ENCODE measurements around the gene ALDH18A1.

Gene ALDH18A1

GRCh38 chr10:95571390-95571789, 85.1 kb downstream of the ALDH18A1 start:
- TF ChIP-seq POLR2AphosphoS5 (IDR thresholded peaks at IDR 0.05; ENCODE audit: borderline replicate concordance, low read depth, low read length): no peak
- H3K27ac ChIP-seq: no peak overlapping the region

GRCh38 chr10:95569368-95569767, 87.1 kb downstream of the ALDH18A1 start:
- no peaks in the 10 kb centered on the region for H3K36me3 ChIP-seq (ENCODE audit: insufficient read depth, low read length)
- no peak overlapping the region for H3K9ac ChIP-seq (ENCODE audit: insufficient read length)
- no peak for DNase-seq (ENCODE audit: low read depth, low spot score)
- H3K27ac ChIP-seq: no peak overlapping the region
- no peak for TF ChIP-seq POLR2AphosphoS5 (IDR thresholded peaks at IDR 0.05; ENCODE audit: borderline replicate concordance, low read depth, low read length)
- no peaks in the 10 kb centered on the region for H3K9me3 ChIP-seq (ENCODE audit: low read depth, low read length)
- no peak overlapping the region for H3K4me3 ChIP-seq

More at GRCh38 chr10:95571390-95571789, 85.1 kb downstream of the ALDH18A1 start:
- Histone ChIP-seq H3K4me3 (no peak overlapping the region), H3K9me3 (ENCODE audit: low read depth, low read length) (no peaks in the 10 kb centered on the region), H3K9ac (ENCODE audit: insufficient read length) (no peak overlapping the region), H3K36me3 (ENCODE audit: insufficient read depth, low read length) (no peaks in the 10 kb centered on the region)
- no peak for DNase-seq (ENCODE audit: low read depth, low spot score)

GRCh38 chr10:95567903-95568630, 88.4 kb downstream of the ALDH18A1 start:
- H3K9me3 ChIP-seq (ENCODE audit: low read depth, low read length): no peaks in the 10 kb centered on the region
- DNase-seq (ENCODE audit: low read depth, low spot score): no peak
- H3K27ac ChIP-seq: no peak overlapping the region
- H3K9ac ChIP-seq (ENCODE audit: insufficient read length): no peak overlapping the region
- TF ChIP-seq FOXP2 (optimal IDR thresholded peaks at IDR 0.05; ENCODE audit: control extremely low read depth, extremely low read length, insufficient read depth) (no peak), EZH2 (IDR thresholded peaks at IDR 0.05) (no peak), POLR2AphosphoS5 (IDR thresholded peaks at IDR 0.05; ENCODE audit: borderline replicate concordance, low read depth, low read length) (no peak)
- H3K4me3 ChIP-seq: no peak overlapping the region
- H3K36me3 ChIP-seq (ENCODE audit: insufficient read depth, low read length): no peaks in the 10 kb centered on the region

- Histone ChIP-seq H3K4me3 (no peak overlapping the region), H3K9ac (ENCODE audit: insufficient read length) (no peak overlapping the region), H3K27ac (no peak overlapping the region), H3K36me3 (ENCODE audit: insufficient read depth, low read length) (no peaks in the 10 kb centered on the region), H3K9me3 (ENCODE audit: low read depth, low read length) (no peaks in the 10 kb centered on the region)
- no peak for DNase-seq (ENCODE audit: low read depth, low spot score)
- no peak for TF ChIP-seq EZH2 (IDR thresholded peaks at IDR 0.05)
- no peak for TF ChIP-seq FOXP2 (optimal IDR thresholded peaks at IDR 0.05; ENCODE audit: control extremely low read depth, extremely low read length, insufficient read depth)
- no peak for TF ChIP-seq POLR2AphosphoS5 (IDR thresholded peaks at IDR 0.05; ENCODE audit: borderline replicate concordance, low read depth, low read length)
Measured at GRCh38 chr10:95566136-95566535, 90.4 kb downstream of the ALDH18A1 start.

- no peak overlapping the region for H3K27ac ChIP-seq
- no peak for TF ChIP-seq POLR2AphosphoS5 (IDR thresholded peaks at IDR 0.05; ENCODE audit: borderline replicate concordance, low read depth, low read length)
- no peak for TF ChIP-seq FOXP2 (optimal IDR thresholded peaks at IDR 0.05; ENCODE audit: control extremely low read depth, extremely low read length, insufficient read depth)
- no peak for TF ChIP-seq EZH2 (IDR thresholded peaks at IDR 0.05)
- no peak overlapping the region for H3K4me3 ChIP-seq
- no peaks in the 10 kb centered on the region for H3K36me3 ChIP-seq (ENCODE audit: insufficient read depth, low read length)
- DNase-seq (ENCODE audit: low read depth, low spot score): no peak
- H3K9ac ChIP-seq (ENCODE audit: insufficient read length): no peak overlapping the region
- no peaks in the 10 kb centered on the region for H3K9me3 ChIP-seq (ENCODE audit: low read depth, low read length)
Measured at GRCh38 chr10:95565336-95565735, 91.2 kb downstream of the ALDH18A1 start.

- no peaks in the 10 kb centered on the region for H3K9me3 ChIP-seq (ENCODE audit: low read depth, low read length)
- no peak overlapping the region for H3K4me3 ChIP-seq
- no peak overlapping the region for H3K9ac ChIP-seq (ENCODE audit: insufficient read length)
- DNase-seq (ENCODE audit: low read depth, low spot score): no peak
- TF ChIP-seq EZH2 (IDR thresholded peaks at IDR 0.05) (no peak), POLR2AphosphoS5 (IDR thresholded peaks at IDR 0.05; ENCODE audit: borderline replicate concordance, low read depth, low read length) (no peak), FOXP2 (optimal IDR thresholded peaks at IDR 0.05; ENCODE audit: control extremely low read depth, extremely low read length, insufficient read depth) (no peak)
- no peaks in the 10 kb centered on the region for H3K36me3 ChIP-seq (ENCODE audit: insufficient read depth, low read length)
- no peak overlapping the region for H3K27ac ChIP-seq
Measured at GRCh38 chr10:95564291-95564690, 92.2 kb downstream of the ALDH18A1 start.

GRCh38 chr10:95562341-95562965, 94.1 kb downstream of the ALDH18A1 start:
- no peaks in the 10 kb centered on the region for H3K9me3 ChIP-seq (ENCODE audit: low read depth, low read length)
- TF ChIP-seq EZH2 (IDR thresholded peaks at IDR 0.05) (no peak), POLR2AphosphoS5 (IDR thresholded peaks at IDR 0.05; ENCODE audit: borderline replicate concordance, low read depth, low read length) (no peak), FOXP2 (optimal IDR thresholded peaks at IDR 0.05; ENCODE audit: control extremely low read depth, extremely low read length, insufficient read depth) (no peak)
- DNase-seq (ENCODE audit: low read depth, low spot score): no peak

GRCh38 chr10:95561864-95562177, 94.7 kb downstream of the ALDH18A1 start:
- DNase-seq (ENCODE audit: low read depth, low spot score): no peak
- Histone ChIP-seq H3K9me3 (ENCODE audit: low read depth, low read length) (no peaks in the 10 kb centered on the region), H3K9ac (ENCODE audit: insufficient read length) (no peak overlapping the region), H3K4me3 (peak overlapping the region; percentile 66), H3K27ac (no peak overlapping the region), H3K36me3 (ENCODE audit: insufficient read depth, low read length) (no peaks in the 10 kb centered on the region)
- TF ChIP-seq FOXP2 (optimal IDR thresholded peaks at IDR 0.05; ENCODE audit: control extremely low read depth, extremely low read length, insufficient read depth) (no peak), POLR2AphosphoS5 (IDR thresholded peaks at IDR 0.05; ENCODE audit: borderline replicate concordance, low read depth, low read length) (no peak), EZH2 (IDR thresholded peaks at IDR 0.05) (no peak)

More at GRCh38 chr10:95562341-95562965, 94.1 kb downstream of the ALDH18A1 start:
- Histone ChIP-seq H3K9ac (ENCODE audit: insufficient read length) (no peak overlapping the region), H3K36me3 (ENCODE audit: insufficient read depth, low read length) (no peaks in the 10 kb centered on the region), H3K4me3 (no peak overlapping the region), H3K27ac (no peak overlapping the region)

All from SK-N-MC (cell line).